Ascending aorta (tissue), 2 donors: ENCODE data around the gene EIF4E1B. TPM values are rescaled to one million over a fixed set of nuclear protein-coding genes. Genes with fewer than 3 reads are reported as not detected.

Experiments
- DNase-seq, 2 donors: peaks; one replicate each; pipeline ENCODE4 v3.0.0-alpha.2; 2019; ENCODE audit warnings: low spot score in 2 of 2
- H3K27ac ChIP-seq, 2 donors: fragments of 200-600 bp; sonication (generic); one replicate each; pipeline ENCODE4 v1.5.1; 2016 to 2017; ENCODE audit warnings: mild to moderate bottlenecking in 1 of 2
- H3K27me3 ChIP-seq: fragments of 200-600 bp; sonication (generic); one replicate; pipeline ENCODE4 v1.5.1; 2017
- H3K36me3 ChIP-seq, 2 donors: fragments of 200-600 bp; sonication (generic); one replicate each; pipeline ENCODE4 v1.5.1; 2016
- H3K4me1 ChIP-seq, 2 donors: fragments of 200-600 bp; sonication (generic); one replicate each; pipeline ENCODE4 v1.5.1; 2016 to 2017; ENCODE audit warnings: mild to moderate bottlenecking in 1 of 2
- H3K4me3 ChIP-seq, 2 donors: fragments of 200-600 bp; sonication (generic); one replicate each; pipeline ENCODE4 v1.5.1; 2016 to 2017; ENCODE audit warnings: mild to moderate bottlenecking in 1 of 2
- H3K9me3 ChIP-seq, 2 donors: fragments of 200-600 bp; sonication (generic); one replicate each; pipeline ENCODE4 v1.5.1; 2016
- CTCF ChIP-seq, 3 experiments: fragments of 200-600 bp in 2 of 3; fragments of 450-650 bp in 1 of 3; sonication (generic) in 2 of 3; IDR thresholded peaks; one replicate each; pipeline ENCODE4 v1.5.1; 2016 to 2019; ENCODE audit warnings: antibody characterized with exemption in 3 of 3, mild to moderate bottlenecking in 1 of 3, moderate library complexity in 1 of 3
- intact Hi-C: fragments of 100-400 bp; cut with DNase I; formaldehyde crosslinking; loops from one replicate; pipeline ENCODE4 v1.15.1; 2023
- total RNA-seq: library from RNA; depleted of rRNA; stranded (reverse); fragments of >200 nt; gene quantifications from one replicate; pipeline ENCODE4 v1.1.0, GENCODE V29; 2016

EIF4E1B gene
- total RNA-seq, 1 donor from 2014 or later = not detected

- intact Hi-C loops = no loop called here
- Histone ChIP-seq H3K36me3 (no peaks in the 10 kb centered on the region), H3K9me3 (no peaks in the 10 kb centered on the region), H3K27me3 (no peaks in the 10 kb centered on the region), H3K27ac (no peak overlapping the region), H3K4me3 (no peak overlapping the region), H3K4me1 (no peaks in the 10 kb centered on the region)
- DNase-seq = no peak
- no peak for TF ChIP-seq CTCF (IDR thresholded peaks at IDR 0.05)
Measured at GRCh38 chr5:176662371-176663333, 32.2 kb downstream of the EIF4E1B start.

DNA sequence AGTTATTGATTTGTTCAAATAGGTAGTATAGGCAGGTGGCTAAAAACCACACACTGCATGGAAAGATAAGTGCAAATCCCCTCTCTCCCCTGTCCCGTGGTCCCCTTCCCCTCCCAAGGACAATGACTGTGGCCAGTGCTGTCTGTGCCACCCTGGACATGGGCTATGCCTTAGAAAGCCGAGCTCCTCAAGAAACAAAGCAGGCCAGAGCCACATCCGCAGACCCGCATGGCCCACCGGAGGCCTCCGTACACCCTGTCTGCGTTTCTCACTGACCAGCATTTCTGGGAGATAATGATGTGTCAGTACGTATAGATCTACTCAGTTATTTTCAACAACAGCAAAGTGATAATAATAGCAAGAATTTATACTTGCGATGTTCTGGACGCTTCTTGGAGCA is 33.1 kb downstream of the EIF4E1B start:
- H3K4me3 ChIP-seq = no peak overlapping the region
- intact Hi-C loops = no loop called here
- DNase-seq = no peak
- no peaks in the 10 kb centered on the region for H3K27me3 ChIP-seq
- H3K27ac ChIP-seq = no peak overlapping the region
- TF ChIP-seq CTCF (IDR thresholded peaks at IDR 0.05) = no peak
- H3K4me1 ChIP-seq = no peaks in the 10 kb centered on the region
- no peaks in the 10 kb centered on the region for H3K9me3 ChIP-seq
- no peaks in the 10 kb centered on the region for H3K36me3 ChIP-seq

DNA sequence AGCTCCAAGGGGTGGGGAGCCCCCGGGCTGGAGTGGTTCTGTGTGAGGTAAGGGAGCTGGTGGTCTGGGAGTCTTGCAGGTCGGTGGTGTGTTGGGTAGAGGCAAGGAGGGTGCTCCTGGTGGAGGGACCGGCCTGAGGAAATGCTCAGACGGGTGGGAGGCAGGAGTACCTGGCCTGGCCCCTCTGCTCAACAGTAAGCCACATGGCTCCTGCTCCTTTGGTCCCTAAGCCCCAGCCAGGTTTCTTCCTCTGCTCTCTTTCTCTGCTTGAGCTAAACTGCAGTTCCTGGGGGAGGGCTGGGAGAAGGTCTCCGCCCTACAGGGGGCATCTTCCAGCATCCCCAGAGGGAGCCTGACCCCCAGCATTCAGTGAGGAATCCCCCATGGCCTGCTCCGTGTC is 34.0 kb downstream of the EIF4E1B start:
- no peak overlapping the region for H3K4me3 ChIP-seq
- no peak overlapping the region for H3K27ac ChIP-seq
- no peaks in the 10 kb centered on the region for H3K27me3 ChIP-seq
- no peaks in the 10 kb centered on the region for H3K4me1 ChIP-seq
- no peaks in the 10 kb centered on the region for H3K9me3 ChIP-seq
- no peaks in the 10 kb centered on the region for H3K36me3 ChIP-seq
- TF ChIP-seq CTCF (IDR thresholded peaks at IDR 0.05) = no peak
- no peak for DNase-seq
- intact Hi-C loops = no loop called here

DNA sequence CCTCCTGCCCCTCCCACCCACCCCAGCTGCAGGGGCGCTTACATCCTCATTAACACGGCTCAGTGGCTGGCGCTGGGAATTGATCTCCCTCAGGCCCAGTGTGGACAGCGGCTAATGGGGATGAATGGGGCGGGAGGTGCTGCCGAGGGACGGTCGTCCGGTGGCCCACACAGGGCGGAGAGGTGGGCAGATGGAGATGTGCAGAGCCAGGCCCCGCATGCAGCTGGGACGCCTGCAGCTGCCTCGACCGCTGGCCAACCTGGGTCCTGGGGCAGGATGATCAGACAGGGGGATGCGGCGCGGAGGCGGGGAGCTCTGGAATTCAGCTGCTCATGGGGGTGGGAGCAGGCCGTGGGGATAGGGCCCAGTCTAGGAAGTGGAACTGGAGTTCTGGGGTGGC is 34.4 kb downstream of the EIF4E1B start:
- H3K4me3 ChIP-seq = no peak overlapping the region
- intact Hi-C loops = no loop called here
- no peak for DNase-seq
- no peak for TF ChIP-seq CTCF (IDR thresholded peaks at IDR 0.05)
- no peaks in the 10 kb centered on the region for H3K9me3 ChIP-seq
- no peaks in the 10 kb centered on the region for H3K4me1 ChIP-seq
- H3K36me3 ChIP-seq = no peaks in the 10 kb centered on the region
- H3K27ac ChIP-seq = no peak overlapping the region
- no peaks in the 10 kb centered on the region for H3K27me3 ChIP-seq

GRCh38 chr5:176665517-176665916 is 35.0 kb downstream of the EIF4E1B start:
- intact Hi-C loops = no loop called here
- Histone ChIP-seq H3K27me3 (no peaks in the 10 kb centered on the region), H3K36me3 (no peaks in the 10 kb centered on the region), H3K9me3 (no peaks in the 10 kb centered on the region), H3K4me3 (no peak overlapping the region), H3K4me1 (no peaks in the 10 kb centered on the region), H3K27ac (no peak overlapping the region)
- no peak for DNase-seq
- no peak for TF ChIP-seq CTCF (IDR thresholded peaks at IDR 0.05)
